Calu3 (cell line): ENCODE results near the gene ADGRG1. TPM values are rescaled to one million over a fixed set of nuclear protein-coding genes. Genes with fewer than 3 reads are reported as not detected.
A peak's percentile ranks its signal among the peaks of the same experiment; 100 is the strongest.

Experiments
- BruUV-seq: library from RNA; stranded (reverse); fragments of 400-500 nt; replicated peaks from 2 replicates; lab custom pipeline; 2021; lab: Mats Ljungman, UMichigan
- CTCF ChIA-PET: fragments of 300-600 bp; sonication (Branson Sonifier 250); formaldehyde crosslinking; loops from one replicate; lab custom pipeline; 2022; ENCODE audit warnings: antibody characterized with exemption; lab: Charles Lee
- DNase-seq: peaks from one replicate; pipeline ENCODE4 v3.0.0; 2022
- H3K27ac Mint-ChIP-seq: one replicate; pipeline ENCODE4 v1.8.0; 2022; ENCODE audit warnings: mixed read lengths; ENCODE audit not compliant: unreplicated experiment
- H3K27me3 Mint-ChIP-seq: one replicate; pipeline ENCODE4 v1.8.0; 2022; ENCODE audit warnings: mixed read lengths; ENCODE audit not compliant: unreplicated experiment
- H3K36me3 Mint-ChIP-seq: one replicate; pipeline ENCODE4 v1.8.0; 2022; ENCODE audit warnings: mild to moderate bottlenecking, moderate library complexity, mixed read lengths; ENCODE audit not compliant: insufficient read depth, unreplicated experiment
- H3K4me1 Mint-ChIP-seq: one replicate; pipeline ENCODE4 v1.8.0; 2022; ENCODE audit warnings: mild to moderate bottlenecking, low read depth, mixed read lengths; ENCODE audit not compliant: unreplicated experiment
- H3K4me3 Mint-ChIP-seq: one replicate; pipeline ENCODE4 v1.8.0; 2022; ENCODE audit warnings: mild to moderate bottlenecking, low read depth, moderate library complexity, mixed read lengths; ENCODE audit not compliant: unreplicated experiment
- H3K9me3 Mint-ChIP-seq: one replicate; pipeline ENCODE4 v1.8.0; 2022; ENCODE audit warnings: low read depth, mixed read lengths; ENCODE audit not compliant: unreplicated experiment
- intact Hi-C: fragments of 100-400 bp; cut with micrococcal nuclease; formaldehyde crosslinking; loops from one replicate; pipeline ENCODE4 v1.10.0; 2022; ENCODE audit not compliant: unreplicated experiment
- total RNA-seq: library from RNA; stranded (reverse); gene quantifications from 2 replicates; pipeline ENCODE4 v1.2.3, GENCODE V29; 2022
- TF ChIP-seq, protein P1 (sequence below): fragments of 200-600 bp; IDR thresholded peaks from one replicate; pipeline ENCODE4 v1.8.0; 2022; ENCODE audit warnings: antibody characterized with exemption; ENCODE audit not compliant: unreplicated experiment

The ADGRG1 gene
- total RNA-seq, 1 experiment from 2014 or later = 278 TPM

DNA sequence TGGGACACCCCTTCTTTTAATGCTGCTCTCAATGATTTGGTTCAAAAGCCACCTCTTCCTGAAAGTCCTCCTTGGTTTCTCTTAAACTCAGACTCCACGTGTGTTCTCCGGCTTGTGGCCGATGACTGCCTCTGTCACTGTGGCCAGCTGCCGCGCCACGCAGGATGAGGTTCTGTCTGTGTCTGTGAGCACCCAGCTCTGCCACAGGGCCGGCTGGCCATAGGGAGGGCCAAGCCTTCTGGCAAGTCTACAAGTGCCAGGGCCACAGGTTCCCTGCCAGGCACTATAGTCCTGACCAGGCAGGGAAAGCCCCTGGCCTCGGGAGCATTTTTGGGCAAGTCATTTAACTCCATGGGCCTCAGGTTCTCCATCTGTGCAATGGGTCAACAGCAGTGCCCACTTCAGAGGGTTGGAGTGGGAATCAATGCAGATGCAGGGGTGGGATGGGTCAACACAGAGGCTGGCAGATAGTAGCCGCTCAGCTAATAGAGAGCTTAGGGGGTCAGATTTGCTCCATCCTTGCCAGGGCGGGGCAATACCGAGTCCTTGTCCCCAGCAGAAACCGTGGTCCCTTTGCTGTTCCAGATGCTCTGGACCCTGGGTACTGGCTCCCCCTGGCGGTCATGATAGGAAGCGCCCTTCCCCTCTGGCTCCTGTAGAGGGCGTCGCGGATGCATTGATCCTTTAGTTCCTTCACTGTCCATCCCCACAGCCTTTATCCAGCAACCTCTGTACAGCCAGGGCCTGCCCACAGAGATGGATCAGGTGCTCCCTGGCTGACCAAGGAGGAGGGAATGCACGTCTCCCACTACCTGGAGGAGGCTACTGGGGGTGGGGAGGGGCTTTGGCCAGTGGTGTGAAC lies 20.4 kb downstream of the ADGRG1 start:
- H3K27me3 Mint-ChIP-seq = no peaks in the 10 kb centered on the region
- TF ChIP-seq, protein P1, sequence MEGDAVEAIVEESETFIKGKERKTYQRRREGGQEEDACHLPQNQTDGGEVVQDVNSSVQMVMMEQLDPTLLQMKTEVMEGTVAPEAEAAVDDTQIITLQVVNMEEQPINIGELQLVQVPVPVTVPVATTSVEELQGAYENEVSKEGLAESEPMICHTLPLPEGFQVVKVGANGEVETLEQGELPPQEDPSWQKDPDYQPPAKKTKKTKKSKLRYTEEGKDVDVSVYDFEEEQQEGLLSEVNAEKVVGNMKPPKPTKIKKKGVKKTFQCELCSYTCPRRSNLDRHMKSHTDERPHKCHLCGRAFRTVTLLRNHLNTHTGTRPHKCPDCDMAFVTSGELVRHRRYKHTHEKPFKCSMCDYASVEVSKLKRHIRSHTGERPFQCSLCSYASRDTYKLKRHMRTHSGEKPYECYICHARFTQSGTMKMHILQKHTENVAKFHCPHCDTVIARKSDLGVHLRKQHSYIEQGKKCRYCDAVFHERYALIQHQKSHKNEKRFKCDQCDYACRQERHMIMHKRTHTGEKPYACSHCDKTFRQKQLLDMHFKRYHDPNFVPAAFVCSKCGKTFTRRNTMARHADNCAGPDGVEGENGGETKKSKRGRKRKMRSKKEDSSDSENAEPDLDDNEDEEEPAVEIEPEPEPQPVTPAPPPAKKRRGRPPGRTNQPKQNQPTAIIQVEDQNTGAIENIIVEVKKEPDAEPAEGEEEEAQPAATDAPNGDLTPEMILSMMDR = peak; percentile 100
- BruUV-seq = no TSS peak
- H3K27ac Mint-ChIP-seq = peak overlapping the region; percentile 64
- CTCF ChIA-PET = interaction anchor here (0.6 to 6.2 kb wide), 5 partner anchors 21 to 106 kb away, joined by 4 to 38 read pairs (median 16); partner anchors contain the start of genes ADGRG1 and ADGRG5
- peaks cover 58% of the 10 kb centered on the region for H3K36me3 Mint-ChIP-seq
- DNase-seq = peak; percentile 92
- peaks cover 21% of the 10 kb centered on the region for H3K4me1 Mint-ChIP-seq
- no peaks in the 10 kb centered on the region for H3K9me3 Mint-ChIP-seq
- intact Hi-C loops = loop anchor here (1.0 to 2.0 kb wide), 5 partner anchors 21 to 73 kb away; partner anchors contain the start of gene ADGRG1
- no peak overlapping the region for H3K4me3 Mint-ChIP-seq

DNA sequence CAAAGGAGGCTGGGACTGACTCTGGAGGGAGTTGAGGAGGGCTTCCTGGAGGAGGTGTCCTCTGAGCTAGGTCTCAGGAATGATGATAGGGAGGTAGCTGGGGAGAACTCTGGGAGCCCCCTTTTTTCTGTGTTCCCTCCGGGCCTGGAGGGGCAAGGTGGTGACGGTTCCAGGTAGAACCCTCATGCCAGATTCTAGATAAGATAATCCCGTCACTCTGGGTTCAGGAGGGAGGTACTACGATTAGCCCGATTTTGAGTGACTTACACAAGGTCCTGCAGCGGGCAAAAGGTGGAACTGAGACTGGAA lies 21.0 kb downstream of the ADGRG1 start:
- TF ChIP-seq, protein P1 = no peak
- intact Hi-C loops = loop anchor here (1.0 to 2.0 kb wide), 5 partner anchors 21 to 73 kb away; partner anchors contain the start of gene ADGRG1
- no peak for DNase-seq
- BruUV-seq = no TSS peak
- CTCF ChIA-PET = interaction anchor here (2.7 to 6.2 kb wide), 3 partner anchors 26 to 59 kb away, joined by 16 to 38 read pairs (median 25); no protein-coding TSS in a partner anchor
- Mint-ChIP-seq H3K4me3 (no peak overlapping the region), H3K9me3 (no peaks in the 10 kb centered on the region), H3K36me3 (peaks cover 62% of the 10 kb centered on the region), H3K4me1 (peaks cover 21% of the 10 kb centered on the region), H3K27me3 (no peaks in the 10 kb centered on the region), H3K27ac (no peak overlapping the region)

DNA sequence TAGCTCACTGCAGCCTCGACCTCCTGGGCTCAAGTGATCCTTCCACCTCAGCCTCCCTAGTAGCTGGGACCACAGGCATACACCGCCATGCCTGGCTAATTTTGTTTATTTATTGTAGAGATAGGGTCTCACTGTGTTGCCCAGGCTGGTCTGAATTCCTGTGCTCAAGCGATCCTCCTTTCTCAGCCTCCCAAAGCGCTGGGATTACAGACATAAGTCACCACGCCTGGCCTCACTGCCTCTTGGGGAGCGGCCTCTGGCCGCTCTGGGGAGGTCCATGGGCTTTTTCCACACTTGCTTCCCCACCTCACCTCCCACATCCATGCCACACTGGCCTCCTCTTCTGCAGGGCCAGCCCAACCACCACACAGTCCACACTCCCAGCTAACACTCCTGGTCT lies 21.4 kb downstream of the ADGRG1 start:
- H3K36me3 Mint-ChIP-seq = peaks cover 63% of the 10 kb centered on the region
- no peaks in the 10 kb centered on the region for H3K9me3 Mint-ChIP-seq
- no peak overlapping the region for H3K27ac Mint-ChIP-seq
- H3K4me3 Mint-ChIP-seq = no peak overlapping the region
- CTCF ChIA-PET = interaction anchor here (0.6 to 6.2 kb wide), 4 partner anchors 11 to 59 kb away, joined by 3 to 38 read pairs (median 14); no protein-coding TSS in a partner anchor
- H3K27me3 Mint-ChIP-seq = no peaks in the 10 kb centered on the region
- intact Hi-C loops = loop anchor here (1.0 to 2.0 kb wide), 5 partner anchors 22 to 74 kb away; partner anchors contain the start of gene ADGRG1
- BruUV-seq = no TSS peak
- DNase-seq = no peak
- peaks cover 21% of the 10 kb centered on the region for H3K4me1 Mint-ChIP-seq
- TF ChIP-seq, protein P1 = no peak

DNA sequence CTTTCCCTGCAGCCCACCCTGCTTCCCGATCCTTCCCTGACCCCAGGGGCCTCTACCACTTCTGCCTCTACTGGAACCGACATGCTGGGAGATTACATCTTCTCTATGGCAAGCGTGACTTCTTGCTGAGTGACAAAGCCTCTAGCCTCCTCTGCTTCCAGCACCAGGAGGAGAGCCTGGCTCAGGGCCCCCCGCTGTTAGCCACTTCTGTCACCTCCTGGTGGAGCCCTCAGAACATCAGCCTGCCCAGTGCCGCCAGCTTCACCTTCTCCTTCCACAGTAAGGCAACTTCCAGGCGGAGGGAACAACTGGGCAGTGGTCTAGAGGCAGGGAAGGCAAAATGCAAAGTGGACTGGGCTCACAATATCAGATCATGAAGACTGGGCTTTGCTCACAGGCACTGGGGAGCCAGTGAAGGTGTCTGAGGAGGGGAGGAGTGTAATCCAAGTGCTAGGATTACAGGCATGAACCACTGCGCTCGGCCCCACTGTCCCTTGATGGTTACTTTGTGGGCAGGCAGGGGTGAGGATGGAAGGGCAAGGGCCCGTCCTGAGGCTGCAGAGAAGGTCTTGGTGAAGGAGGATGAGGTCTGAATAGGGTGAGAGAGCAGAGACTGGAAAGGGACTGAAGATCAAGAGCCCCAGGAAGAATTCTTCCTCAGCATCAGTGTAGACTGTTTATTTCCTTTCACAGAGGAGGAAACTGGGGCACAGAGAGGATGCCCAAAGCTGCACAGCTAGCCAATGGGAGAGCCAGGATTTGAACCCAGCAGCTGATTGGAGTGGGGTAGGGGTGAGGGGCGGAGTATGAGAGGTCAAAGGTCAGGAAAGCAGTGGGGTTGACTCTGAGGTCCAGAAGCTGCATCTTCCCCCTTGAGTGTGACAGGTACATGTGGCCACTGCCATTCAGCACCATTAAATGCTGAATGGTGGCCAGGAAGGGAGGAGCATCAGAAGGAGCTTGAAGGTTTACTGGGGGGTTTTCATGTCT lies 23.2 kb downstream of the ADGRG1 start:
- CTCF ChIA-PET = interaction anchor here (0.6 kb wide), 1 partner anchor 470 kb away, joined by 3 read pairs; no protein-coding TSS in a partner anchor
- no peaks in the 10 kb centered on the region for H3K27me3 Mint-ChIP-seq
- H3K4me3 Mint-ChIP-seq = no peak overlapping the region
- peaks cover 9% of the 10 kb centered on the region for H3K4me1 Mint-ChIP-seq
- DNase-seq = no peak
- H3K27ac Mint-ChIP-seq = peak overlapping the region; percentile 45
- BruUV-seq = no TSS peak
- peaks cover 80% of the 10 kb centered on the region for H3K36me3 Mint-ChIP-seq
- intact Hi-C loops = no loop called here
- TF ChIP-seq, protein P1 = no peak
- no peaks in the 10 kb centered on the region for H3K9me3 Mint-ChIP-seq
